ENCODE results near the gene CRYZL1. TPM values are rescaled to one million over a fixed set of nuclear protein-coding genes. Genes with fewer than 3 reads are reported as not detected.

CRYZL1 gene
- total RNA-seq = 10 to 100 TPM; 26.5 to 58.3 (median 47.8) TPM
- total RNA-seq (2013) = 45.4 TPM
- 8.8 to 52.2 (median 20.1) reads per million in 29 experiments for total RNA-seq

GRCh38 chr21:33641352-33642026 is at the start of gene CRYZL1:
Gene CRYZL1, minus strand, starts transcription at chr21:33641741. Its CDS starts 10,190 bp downstream, at chr21:33631551.
- Histone ChIP-seq H3K4me1 (ENCODE audit: control insufficient read depth in 1 of 2, extremely low read depth in 1 of 2, insufficient read depth in 2 of 2, low read length in 2 of 2) (peaks cover 5 to 14% of the 10 kb centered on the region in 2 experiments), H3K36me3 (ENCODE audit: control insufficient read depth in 2 of 2, extremely low read depth in 1 of 2, insufficient read depth in 1 of 2, low read length in 1 of 2) (no peaks in the 10 kb centered on the region), H3K9me3 (no peaks in the 10 kb centered on the region), H3K27ac (ENCODE audit: low read length) (peak within 1 kb of the TSS; percentile 85), H3K4me3 (ENCODE audit: control insufficient read depth in 1 of 2, extremely low read depth in 1 of 2, low read length in 1 of 2) (peak within 1 kb of the TSS; percentile 66 to 86), H3K27me3 (replicated peaks in 1 of 2; ENCODE audit: control insufficient read depth in 2 of 2, extremely low read depth in 1 of 2, insufficient read depth in 2 of 2, low read length in 1 of 2) (peaks cover 4 to 10% of the 10 kb centered on the region in 2 experiments)
- Mint-ChIP-seq H3K9me3 (no peaks in the 10 kb centered on the region), H3K27ac (peak within 1 kb of the TSS; percentile 95 to 97), H3K4me1 (peaks cover 36 to 41% (median 40%) of the 10 kb centered on the region in 3 donors), H3K27me3 (peaks cover 11 to 21% of the 10 kb centered on the region in 2 donors), H3K36me3 (peaks cover 6% of the 10 kb centered on the region), H3K4me3 (peak within 1 kb of the TSS; percentile 76 to 90 (median 89))
- ATAC-seq (replicated peaks in 1 of 4) (peak; percentile 81 to 83 (median 82)), DNase-seq (peak; percentile 99 to 100 (median 100))
- POLR2A ChIA-PET = no interaction called here
- CTCF ChIA-PET = no interaction called here
- under 1% methylated on average over 38 of the region's 38 CpGs for WGBS (ENCODE audit: insufficient coverage)

GRCh38 chr21:33690874-33691273 is 49.3 kb upstream of the CRYZL1 start:
- Mint-ChIP-seq H3K27me3 (peaks cover 0 to 3% of the 10 kb centered on the region in 2 donors), H3K9me3 (no peaks in the 10 kb centered on the region), H3K36me3 (no peaks in the 10 kb centered on the region), H3K4me3 (no peak overlapping the region), H3K4me1 (no peaks in the 10 kb centered on the region), H3K27ac (no peak overlapping the region)
- Histone ChIP-seq H3K9me3 (no peaks in the 10 kb centered on the region), H3K27ac (ENCODE audit: low read length) (no peak overlapping the region), H3K27me3 (replicated peaks in 1 of 2; ENCODE audit: control insufficient read depth in 2 of 2, extremely low read depth in 1 of 2, insufficient read depth in 2 of 2, low read length in 1 of 2) (no peaks in the 10 kb centered on the region), H3K36me3 (ENCODE audit: control insufficient read depth in 2 of 2, extremely low read depth in 1 of 2, insufficient read depth in 1 of 2, low read length in 1 of 2) (no peaks in the 10 kb centered on the region), H3K4me1 (ENCODE audit: control insufficient read depth in 1 of 2, extremely low read depth in 1 of 2, insufficient read depth in 2 of 2, low read length in 2 of 2) (no peaks in the 10 kb centered on the region), H3K4me3 (ENCODE audit: control insufficient read depth in 1 of 2, extremely low read depth in 1 of 2, low read length in 1 of 2) (no peak overlapping the region)
- ChIA-PET POLR2A (interaction anchor here (0.5 to 0.9 kb wide), 2 partner anchors 22 to 123 kb away, joined by 4 read pairs; no protein-coding TSS in a partner anchor), CTCF (interaction anchor here in 1 of 2 donors (0.5 kb wide), 1 partner anchor 1431 kb away, joined by 4 read pairs; no protein-coding TSS in a partner anchor)
- DNase-seq (no peak), ATAC-seq (replicated peaks in 1 of 4) (no peak)
- WGBS (ENCODE audit: insufficient coverage) = 80% methylated on average over 2 of the region's 5 CpGs

GRCh38 chr21:33688353-33688752 is 46.8 kb upstream of the CRYZL1 start:
- Histone ChIP-seq H3K27ac (ENCODE audit: low read length) (no peak overlapping the region), H3K36me3 (ENCODE audit: control insufficient read depth in 2 of 2, extremely low read depth in 1 of 2, insufficient read depth in 1 of 2, low read length in 1 of 2) (no peaks in the 10 kb centered on the region), H3K9me3 (no peaks in the 10 kb centered on the region), H3K27me3 (replicated peaks in 1 of 2; ENCODE audit: control insufficient read depth in 2 of 2, extremely low read depth in 1 of 2, insufficient read depth in 2 of 2, low read length in 1 of 2) (no peaks in the 10 kb centered on the region), H3K4me1 (ENCODE audit: control insufficient read depth in 1 of 2, extremely low read depth in 1 of 2, insufficient read depth in 2 of 2, low read length in 2 of 2) (no peaks in the 10 kb centered on the region), H3K4me3 (ENCODE audit: control insufficient read depth in 1 of 2, extremely low read depth in 1 of 2, low read length in 1 of 2) (no peak overlapping the region)
- CTCF ChIA-PET = no interaction called here
- no peak for DNase-seq
- no peaks in the 10 kb centered on the region for H3K36me3 Mint-ChIP-seq
- no peak overlapping the region for H3K27ac Mint-ChIP-seq
- WGBS (ENCODE audit: insufficient coverage) = no CpG with 5 or more reads among the region's 1 CpG
- H3K27me3 Mint-ChIP-seq = peaks cover 4 to 11% of the 10 kb centered on the region in 2 donors
- H3K4me3 Mint-ChIP-seq = no peak overlapping the region
- POLR2A ChIA-PET = no interaction called here
- no peak for ATAC-seq (replicated peaks in 1 of 4)
- no peaks in the 10 kb centered on the region for H3K9me3 Mint-ChIP-seq
- H3K4me1 Mint-ChIP-seq = no peaks in the 10 kb centered on the region

- Mint-ChIP-seq H3K9me3 (no peaks in the 10 kb centered on the region), H3K27me3 (peaks cover 4 to 11% of the 10 kb centered on the region in 2 donors), H3K4me1 (no peaks in the 10 kb centered on the region), H3K27ac (no peak overlapping the region), H3K36me3 (no peaks in the 10 kb centered on the region), H3K4me3 (no peak overlapping the region)
- H3K27ac ChIP-seq (ENCODE audit: low read length) = no peak overlapping the region
- ATAC-seq (replicated peaks in 1 of 4) (no peak), DNase-seq (no peak)
- CTCF ChIA-PET = no interaction called here
- POLR2A ChIA-PET = no interaction called here
- H3K4me3 ChIP-seq (ENCODE audit: control insufficient read depth in 1 of 2, extremely low read depth in 1 of 2, low read length in 1 of 2) = no peak overlapping the region
- H3K36me3 ChIP-seq (ENCODE audit: control insufficient read depth in 2 of 2, extremely low read depth in 1 of 2, insufficient read depth in 1 of 2, low read length in 1 of 2) = no peaks in the 10 kb centered on the region
- no peaks in the 10 kb centered on the region for H3K4me1 ChIP-seq (ENCODE audit: control insufficient read depth in 1 of 2, extremely low read depth in 1 of 2, insufficient read depth in 2 of 2, low read length in 2 of 2)
- no peaks in the 10 kb centered on the region for H3K27me3 ChIP-seq (replicated peaks in 1 of 2; ENCODE audit: control insufficient read depth in 2 of 2, extremely low read depth in 1 of 2, insufficient read depth in 2 of 2, low read length in 1 of 2)
- H3K9me3 ChIP-seq = no peaks in the 10 kb centered on the region
- WGBS (ENCODE audit: insufficient coverage) = no CpG with 5 or more reads among the region's 3 CpGs
These were observed 46.1 kb upstream of the CRYZL1 start for GRCh38 chr21:33687634-33688033.

GRCh38 chr21:33686386-33686785 is 44.8 kb upstream of the CRYZL1 start:
- Mint-ChIP-seq H3K4me1 (no peaks in the 10 kb centered on the region), H3K4me3 (no peak overlapping the region), H3K27me3 (peaks cover 4 to 11% of the 10 kb centered on the region in 2 donors), H3K27ac (no peak overlapping the region), H3K36me3 (no peaks in the 10 kb centered on the region), H3K9me3 (no peaks in the 10 kb centered on the region)
- Histone ChIP-seq H3K27me3 (replicated peaks in 1 of 2; ENCODE audit: control insufficient read depth in 2 of 2, extremely low read depth in 1 of 2, insufficient read depth in 2 of 2, low read length in 1 of 2) (no peaks in the 10 kb centered on the region), H3K4me1 (ENCODE audit: control insufficient read depth in 1 of 2, extremely low read depth in 1 of 2, insufficient read depth in 2 of 2, low read length in 2 of 2) (no peaks in the 10 kb centered on the region), H3K4me3 (ENCODE audit: control insufficient read depth in 1 of 2, extremely low read depth in 1 of 2, low read length in 1 of 2) (no peak overlapping the region), H3K9me3 (no peaks in the 10 kb centered on the region), H3K36me3 (ENCODE audit: control insufficient read depth in 2 of 2, extremely low read depth in 1 of 2, insufficient read depth in 1 of 2, low read length in 1 of 2) (no peaks in the 10 kb centered on the region), H3K27ac (ENCODE audit: low read length) (no peak overlapping the region)
- POLR2A ChIA-PET = no interaction called here
- CTCF ChIA-PET = no interaction called here
- DNase-seq (no peak), ATAC-seq (replicated peaks in 1 of 4) (no peak)
- WGBS (ENCODE audit: insufficient coverage) = 100% methylated on average over 1 of the region's 3 CpGs

GRCh38 chr21:33685613-33686197 is 44.2 kb upstream of the CRYZL1 start:
- H3K4me3 Mint-ChIP-seq = no peak overlapping the region
- Histone ChIP-seq H3K27me3 (replicated peaks in 1 of 2; ENCODE audit: control insufficient read depth in 2 of 2, extremely low read depth in 1 of 2, insufficient read depth in 2 of 2, low read length in 1 of 2) (no peaks in the 10 kb centered on the region), H3K4me1 (ENCODE audit: control insufficient read depth in 1 of 2, extremely low read depth in 1 of 2, insufficient read depth in 2 of 2, low read length in 2 of 2) (no peaks in the 10 kb centered on the region), H3K9me3 (no peaks in the 10 kb centered on the region), H3K4me3 (ENCODE audit: control insufficient read depth in 1 of 2, extremely low read depth in 1 of 2, low read length in 1 of 2) (no peak overlapping the region), H3K27ac (ENCODE audit: low read length) (no peak overlapping the region), H3K36me3 (ENCODE audit: control insufficient read depth in 2 of 2, extremely low read depth in 1 of 2, insufficient read depth in 1 of 2, low read length in 1 of 2) (no peaks in the 10 kb centered on the region)
- DNase-seq (no peak), ATAC-seq (replicated peaks in 1 of 4) (no peak)
- H3K27me3 Mint-ChIP-seq = peaks cover 4 to 11% of the 10 kb centered on the region in 2 donors
- CTCF ChIA-PET = interaction anchor here (0.7 kb wide), 3 partner anchors 29 to 1582 kb away, joined by 3 to 6 read pairs (median 5); no protein-coding TSS in a partner anchor
- no peaks in the 10 kb centered on the region for H3K9me3 Mint-ChIP-seq
- H3K36me3 Mint-ChIP-seq = no peaks in the 10 kb centered on the region
- POLR2A ChIA-PET = no interaction called here
- H3K27ac Mint-ChIP-seq = no peak overlapping the region
- no peaks in the 10 kb centered on the region for H3K4me1 Mint-ChIP-seq

Data from T-cell (primary cell).